ENCODE data around the gene ELFN1. TPM values are rescaled to one million over a fixed set of nuclear protein-coding genes. Genes with fewer than 3 reads are reported as not detected.

The ELFN1 gene
- total RNA-seq, 1 donor from 2014 or later = 1.2 TPM

GRCh38 chr7:1727812-1728570, 57.9 kb downstream of the ELFN1 start:
- no peak for DNase-seq

- DNase-seq = no peak
Measured at GRCh38 chr7:1729183-1729582, 59.1 kb downstream of the ELFN1 start.

- no peak for DNase-seq
Measured at GRCh38 chr7:1729773-1730172, 59.7 kb downstream of the ELFN1 start.

- no peak for DNase-seq
Measured at GRCh38 chr7:1732072-1732471, 62.0 kb downstream of the ELFN1 start.

- DNase-seq = no peak
Measured at GRCh38 chr7:1732645-1733044, 62.6 kb downstream of the ELFN1 start.

GRCh38 chr7:1733206-1733907, 63.3 kb downstream of the ELFN1 start:
- no peak for DNase-seq

- no peak for DNase-seq
Measured at GRCh38 chr7:1733908-1734730, 64.0 kb downstream of the ELFN1 start.

- no peak for DNase-seq
Measured at GRCh38 chr7:1735262-1735661, 65.2 kb downstream of the ELFN1 start.

GRCh38 chr7:1735806-1736483, 65.9 kb downstream of the ELFN1 start:
- no peak for DNase-seq

GRCh38 chr7:1736484-1736817, 66.4 kb downstream of the ELFN1 start:
- DNase-seq = no peak

GRCh38 chr7:1736830-1737229, 66.8 kb downstream of the ELFN1 start:
- no peak for DNase-seq

GRCh38 chr7:1737523-1737922, 67.4 kb downstream of the ELFN1 start:
- DNase-seq = no peak

GRCh38 chr7:1737956-1738355, 67.9 kb downstream of the ELFN1 start:
- no peak for DNase-seq

- DNase-seq = no peak
Measured at GRCh38 chr7:1738511-1738910, 68.4 kb downstream of the ELFN1 start.

GRCh38 chr7:1738956-1739355, 68.9 kb downstream of the ELFN1 start:
- no peak for DNase-seq

GRCh38 chr7:1739593-1739992, 69.5 kb downstream of the ELFN1 start:
- no peak for DNase-seq

- DNase-seq = no peak
Measured at GRCh38 chr7:1740214-1740613, 70.1 kb downstream of the ELFN1 start.

GRCh38 chr7:1741246-1741645, 71.2 kb downstream of the ELFN1 start:
- DNase-seq = no peak

- peak; percentile 30 for DNase-seq
Measured at GRCh38 chr7:1741751-1742554, 71.9 kb downstream of the ELFN1 start.

- peak; percentile 55 for DNase-seq
Measured at GRCh38 chr7:1742555-1743303, 72.7 kb downstream of the ELFN1 start.

Data from dermis blood vessel endothelial cell (primary cell).